HepG2 (cell line): ENCODE measurements around the gene ERCC6L2. TPM values are rescaled to one million over a fixed set of nuclear protein-coding genes. Genes with fewer than 3 reads are reported as not detected.

Experiments
- ATAC-seq: fragments of 200-7000 bp; cut with Tn5 transposase; 3 replicates; pipeline ENCODE4 v1.9.1; 2020; ENCODE audit warnings: mild to moderate bottlenecking, moderate library complexity
- BruUV-seq: library from RNA; stranded (reverse); fragments of 400-500 nt; replicated peaks from 2 replicates; lab custom pipeline; 2021; lab: Mats Ljungman, UMichigan
- CTCF ChIA-PET: fragments of 300-600 bp; formaldehyde crosslinking; extraction: SDS; loops from one replicate; lab custom pipeline; 2021; ENCODE audit warnings: low total read pairs, inconsistent platforms, low intra/inter-chr PET ratio; lab: Yijun Ruan, JAX
- POLR2A ChIA-PET: fragments of 350-600 bp; sonication (Branson Sonifier 250); formaldehyde crosslinking; loops from one replicate; lab custom pipeline; 2020; ENCODE audit warnings: antibody characterized with exemption, inconsistent platforms; lab: Yijun Ruan, JAX
- DNase-seq: peaks from one replicate; pipeline ENCODE4 v3.0.0-alpha.2; 2015; ENCODE audit warnings: low spot score
- FAIRE-seq: peaks from 3 replicates; lab custom pipeline; 2011; peaks lifted over from hg19 to GRCh38; lab: Jason Lieb, UNC
- H2AFZ ChIP-seq: one replicate; pipeline ENCODE4 v1.6.1; 2011; ENCODE audit warnings: low read length, inconsistent platforms
- H3K27ac ChIP-seq: fragments of 300-600 bp; 3 replicates; pipeline ENCODE4 v1.8.0; 2011; ENCODE audit warnings: mixed run types, mild to moderate bottlenecking, mixed read lengths, low read length, inconsistent platforms; ENCODE audit not compliant: insufficient read depth; ENCODE audit errors: extremely low read length
- H3K27me3 ChIP-seq, 2 experiments: fragments of 200-600 bp in 1 of 2; 2 replicates in 1 of 2; 3 replicates in 1 of 2; pipeline versions ENCODE4 v1.6.0 to v1.8.0; 2011; ENCODE audit warnings: low read length in 2 of 2, mild to moderate bottlenecking in 2 of 2, moderate library complexity in 2 of 2, inconsistent platforms in 1 of 2; ENCODE audit not compliant: insufficient read depth in 2 of 2, control insufficient read depth in 1 of 2
- H3K36me3 ChIP-seq, 2 experiments: fragments of 200-600 bp in 1 of 2; replicated peaks in 1 of 2; 2 replicates in 1 of 2; 3 replicates in 1 of 2; pipeline versions ENCODE4 v1.5.1 to v1.8.0; 2011; ENCODE audit warnings: low read length in 2 of 2, inconsistent platforms in 1 of 2; ENCODE audit not compliant: insufficient read depth in 2 of 2, control insufficient read depth in 1 of 2
- H3K4me1 ChIP-seq: 2 replicates; pipeline ENCODE4 v1.5.1; 2012; ENCODE audit warnings: low read length, inconsistent platforms; ENCODE audit not compliant: insufficient read depth
- H3K4me2 ChIP-seq: 2 replicates; pipeline ENCODE4 v1.6.0; 2011; ENCODE audit warnings: low read depth, low read length, inconsistent platforms
- H3K4me3 ChIP-seq, 3 experiments: fragments of 200-600 bp in 1 of 3; sonication (generic), shearing (Covaris generic) in 1 of 3; replicated peaks in 1 of 3; 2 replicates each; pipeline ENCODE4 v1.5.1; 2011 to 2016; ENCODE audit warnings: low read length in 3 of 3, inconsistent platforms in 2 of 3, low read depth in 2 of 3, mild to moderate bottlenecking in 2 of 3, control low read depth in 1 of 3, mixed read lengths in 1 of 3; ENCODE audit not compliant: insufficient read depth in 1 of 3
- H3K79me2 ChIP-seq: one replicate; pipeline ENCODE4 v1.6.1; 2011; ENCODE audit warnings: low read length, inconsistent platforms; ENCODE audit not compliant: insufficient read depth
- H3K9ac ChIP-seq: 2 replicates; pipeline ENCODE4 v1.6.0; 2011; ENCODE audit warnings: mild to moderate bottlenecking, low read depth, low read length, inconsistent platforms; ENCODE audit not compliant: insufficient read depth
- H3K9me3 ChIP-seq: 2 replicates; pipeline ENCODE4 v1.5.1; 2012; ENCODE audit warnings: mild to moderate bottlenecking, low read length
- H4K20me1 ChIP-seq: 2 replicates; pipeline ENCODE4 v1.6.0; 2011; ENCODE audit warnings: inconsistent platforms, mild to moderate bottlenecking, low read length, moderate library complexity; ENCODE audit not compliant: insufficient read depth
- ELF1 ChIP-seq: sonication (generic); formaldehyde crosslinking; IDR thresholded peaks from 2 replicates; pipeline ENCODE4 v1.4.0; 2020; ENCODE audit warnings: missing genetic modification reagents
- FOXA3 ChIP-seq: IDR thresholded peaks from 2 replicates; pipeline ENCODE4 v1.6.1; 2016; ENCODE audit warnings: missing genetic modification reagents, missing compliant biosample characterization
- HIVEP1 ChIP-seq: sonication (generic); formaldehyde crosslinking; IDR thresholded peaks from 2 replicates; pipeline ENCODE4 v1.4.0; 2020; ENCODE audit warnings: mild to moderate bottlenecking, missing genetic modification reagents
- HOXA3 ChIP-seq: sonication (generic); formaldehyde crosslinking; IDR thresholded peaks from 2 replicates; pipeline ENCODE4 v1.5.0; 2020; ENCODE audit warnings: missing genetic modification reagents
- PHF20 ChIP-seq: sonication (generic); formaldehyde crosslinking; IDR thresholded peaks from 2 replicates; pipeline ENCODE4 v1.5.0; 2020; ENCODE audit warnings: mild to moderate bottlenecking, missing genetic modification reagents
- PLSCR1 ChIP-seq: sonication (generic); formaldehyde crosslinking; IDR thresholded peaks from 2 replicates; pipeline ENCODE4 v1.5.0; 2020; ENCODE audit warnings: missing genetic modification reagents, mild to moderate bottlenecking, borderline replicate concordance
- SAP130 ChIP-seq: IDR thresholded peaks from 2 replicates; pipeline ENCODE4 v1.6.1; 2016; ENCODE audit warnings: low read depth
- SRF ChIP-seq: IDR thresholded peaks from 2 replicates; pipeline ENCODE4 v1.6.1; 2011; ENCODE audit warnings: mild to moderate bottlenecking, low read depth, low read length, moderate library complexity
- TAF15 ChIP-seq: fragments of 200-400 bp; formaldehyde crosslinking; IDR thresholded peaks from one replicate; pipeline ENCODE4 v1.6.1; 2018; ENCODE audit warnings: mild to moderate bottlenecking, low read depth, low read length; ENCODE audit not compliant: poor library complexity, severe bottlenecking
- TBX2 ChIP-seq: sonication (generic); formaldehyde crosslinking; IDR thresholded peaks from 2 replicates; pipeline ENCODE4 v1.5.0; 2020; ENCODE audit warnings: missing genetic modification reagents, mild to moderate bottlenecking, borderline replicate concordance
- TFAP4 ChIP-seq: sonication (generic); IDR thresholded peaks from 2 replicates; pipeline ENCODE4 v1.6.1; 2016; ENCODE audit warnings: low read depth, borderline replicate concordance
- ZFP62 ChIP-seq: sonication (generic); formaldehyde crosslinking; IDR thresholded peaks from 2 replicates; pipeline ENCODE4 v1.4.0; 2020; ENCODE audit warnings: missing genetic modification reagents
- ZIK1 ChIP-seq: sonication (generic); formaldehyde crosslinking; IDR thresholded peaks from 2 replicates; pipeline ENCODE4 v1.5.0; 2020; ENCODE audit warnings: mild to moderate bottlenecking, low read depth, missing genetic modification reagents, borderline replicate concordance
- ZMYM4 ChIP-seq: sonication (generic); formaldehyde crosslinking; IDR thresholded peaks from 2 replicates; pipeline ENCODE4 v1.8.1; 2023; ENCODE audit warnings: mild to moderate bottlenecking, missing genetic modification reagents
- ZNF263 ChIP-seq: sonication (generic); formaldehyde crosslinking; IDR thresholded peaks from 2 replicates; pipeline ENCODE4 v1.4.0; 2020; ENCODE audit warnings: missing genetic modification reagents
- ZNF672 ChIP-seq: sonication (generic); formaldehyde crosslinking; IDR thresholded peaks from 2 replicates; pipeline ENCODE4 v1.8.1; 2022; ENCODE audit warnings: missing genetic modification reagents
- ZNF724P ChIP-seq: sonication (generic); formaldehyde crosslinking; IDR thresholded peaks from 2 replicates; pipeline ENCODE4 v1.8.0; 2022; ENCODE audit warnings: missing genetic modification reagents, borderline replicate concordance
- ZNF768 ChIP-seq: sonication (generic); formaldehyde crosslinking; IDR thresholded peaks from 2 replicates; pipeline ENCODE4 v1.4.0; 2020; ENCODE audit warnings: missing genetic modification reagents
- ZNF780A ChIP-seq: sonication (generic); formaldehyde crosslinking; IDR thresholded peaks from 2 replicates; pipeline ENCODE4 v1.8.0; 2022; ENCODE audit warnings: mild to moderate bottlenecking, missing genetic modification reagents, moderate library complexity
- ZNF782 ChIP-seq: sonication (generic); formaldehyde crosslinking; IDR thresholded peaks from 2 replicates; pipeline ENCODE4 v1.4.0; 2020; ENCODE audit warnings: missing genetic modification reagents, mild to moderate bottlenecking, borderline replicate concordance
- WGBS: methylation state at CpG from one replicate; pipeline ENCODE4 v1.1.6; 2017; ENCODE audit warnings: low lambda C conversion rate; 5-methylcytosine and 5-hydroxymethylcytosine counted together
- in situ Hi-C: cut with HindIII; loops from 2 replicates; pipeline ENCODE4 v1.10.0; 2017; ENCODE audit warnings: low pct_unique_long_range_greater_than_20kb; ENCODE audit not compliant: extremely low pct_ligation_motif_present
- intact Hi-C: fragments of 100-400 bp; cut with micrococcal nuclease; formaldehyde crosslinking; loops from one replicate; pipeline ENCODE4 v1.10.0; 2022; ENCODE audit not compliant: unreplicated experiment
- polyA plus RNA-seq, 8 experiments: library from polyadenylated mRNA; depleted of rRNA in 3 of 8; stranded (reverse) in 7 of 8; unstranded in 1 of 8; fragments of >200 nt; fragmentation: Illumina TruSeq in 4 of 8; extraction: Trizol in 4 of 8; gene quantifications; 2 replicates each; pipeline versions ENCODE4 v1.2.1 to v1.2.3, GENCODE V29; 2011 to 2016; ENCODE audit warnings: low read depth in 4 of 8, missing spikeins in 1 of 8, mixed read lengths in 1 of 8; ENCODE audit not compliant: insufficient read depth in 1 of 8
- total RNA-seq, 5 experiments: library from RNA; depleted of rRNA; stranded (reverse); fragments of >200 nt; fragmentation: Illumina TruSeq; extraction: Trizol; gene quantifications; 2 replicates each; pipeline ENCODE4 v1.2.3, GENCODE V29; 2016; ENCODE audit warnings: low read depth in 1 of 5

ERCC6L2 gene
- total and polyA plus RNA-seq, 2 of the 13 experiments (the other 11 are each of a cell fraction or from before 2014, with no cell fraction given): 13.4 to 45.9 TPM

- no peak overlapping the region for H2AFZ ChIP-seq
- H3K79me2 ChIP-seq: no peaks in the 10 kb centered on the region
- no peaks in the 10 kb centered on the region for H3K36me3 ChIP-seq
- intact Hi-C loops (no loop called here), in situ Hi-C loops (no loop called here)
- no peaks in the 10 kb centered on the region for H4K20me1 ChIP-seq
- no peak overlapping the region for H3K4me3 ChIP-seq
- BruUV-seq: no TSS peak
- DNase-seq (no peak), FAIRE-seq (no peak), ATAC-seq (no peak)
- ChIA-PET POLR2A (no interaction called here), CTCF (no interaction called here)
- whole genome bisulfite sequencing: 54% methylated on average over 3 of the region's 3 CpGs
- H3K9ac ChIP-seq: no peak overlapping the region
- H3K27ac ChIP-seq: no peak overlapping the region
- no peak for TF ChIP-seq ZIK1 (CRISPR knock-in tag)
- no peaks in the 10 kb centered on the region for H3K4me1 ChIP-seq
- H3K4me2 ChIP-seq: no peak overlapping the region
- no peaks in the 10 kb centered on the region for H3K9me3 ChIP-seq
- H3K27me3 ChIP-seq: 0 out of 5 replicates have a peak, but pooled peaks cover 0 to 1% of the 10 kb centered on the region in 2 experiments
Observed at GRCh38 chr9:95839012-95839411, 36.5 kb upstream of the ERCC6L2 start.

GRCh38 chr9:95840074-95840473 is 35.4 kb upstream of the ERCC6L2 start:
- in situ Hi-C loops: no loop called here
- 0 out of 5 replicates have a peak, but pooled peaks cover 0 to 1% of the 10 kb centered on the region in 2 experiments for H3K27me3 ChIP-seq
- POLR2A ChIA-PET: no interaction called here
- no peak overlapping the region for H3K4me2 ChIP-seq
- CTCF ChIA-PET: no interaction called here
- H3K79me2 ChIP-seq: no peaks in the 10 kb centered on the region
- no peaks in the 10 kb centered on the region for H3K4me1 ChIP-seq
- no peaks in the 10 kb centered on the region for H3K36me3 ChIP-seq
- no peak overlapping the region for H3K9ac ChIP-seq
- FAIRE-seq (no peak), ATAC-seq (no peak), DNase-seq (no peak)
- H3K27ac ChIP-seq: no peak overlapping the region
- no peak for TF ChIP-seq ZFP62 (CRISPR knock-in tag)
- TF ChIP-seq ZNF263 (CRISPR knock-in tag): no peak
- no peak for TF ChIP-seq PLSCR1 (CRISPR knock-in tag)
- no peak for TF ChIP-seq ZNF724P
- TF ChIP-seq SRF: no peak
- no peak for TF ChIP-seq ZMYM4 (CRISPR knock-in tag)
- no peak for TF ChIP-seq ZNF672 (CRISPR knock-in tag)
- no peak for TF ChIP-seq TAF15
- no peak for TF ChIP-seq TFAP4
- no peak for TF ChIP-seq ZNF780A (CRISPR knock-in tag)
- TF ChIP-seq ZNF768 (CRISPR knock-in tag): no peak
- TF ChIP-seq PHF20: no peak
- no peak for TF ChIP-seq ELF1 (CRISPR knock-in tag)
- TF ChIP-seq SAP130 (CRISPR knock-in tag): no peak
- TF ChIP-seq FOXA3 (CRISPR knock-in tag): no peak
- no peak for TF ChIP-seq HOXA3 (CRISPR knock-in tag)
- TF ChIP-seq TBX2 (CRISPR knock-in tag): no peak
- no peak for TF ChIP-seq HIVEP1
- no peak for TF ChIP-seq ZNF782 (CRISPR knock-in tag)
- H2AFZ ChIP-seq: no peak overlapping the region
- intact Hi-C loops: no loop called here
- no TSS peak for BruUV-seq
- H3K4me3 ChIP-seq: no peak overlapping the region
- WGBS: 4% methylated on average over 2 of the region's 2 CpGs
- no peaks in the 10 kb centered on the region for H3K9me3 ChIP-seq
- no peaks in the 10 kb centered on the region for H4K20me1 ChIP-seq
